Stomach (tissue), 4 donors: ENCODE measurements around the gene CSH1.

Experiments
- EP300 ChIP-seq: sonication (generic); formaldehyde crosslinking; IDR thresholded peaks from one replicate; pipeline ENCODE4 v1.6.1; 2017; ENCODE audit warnings: antibody characterized with exemption
- TF ChIP-seq, protein P1 (sequence below), 7 experiments: fragments of 450-650 bp in 4 of 7; fragments of 200-600 bp in 3 of 7; sonication (generic) in 3 of 7; IDR thresholded peaks; one replicate each; pipeline ENCODE4 v1.5.1; 2016 to 2019; ENCODE audit warnings: antibody characterized with exemption in 7 of 7, control low read depth in 2 of 7, mild to moderate bottlenecking in 1 of 7

DNA sequence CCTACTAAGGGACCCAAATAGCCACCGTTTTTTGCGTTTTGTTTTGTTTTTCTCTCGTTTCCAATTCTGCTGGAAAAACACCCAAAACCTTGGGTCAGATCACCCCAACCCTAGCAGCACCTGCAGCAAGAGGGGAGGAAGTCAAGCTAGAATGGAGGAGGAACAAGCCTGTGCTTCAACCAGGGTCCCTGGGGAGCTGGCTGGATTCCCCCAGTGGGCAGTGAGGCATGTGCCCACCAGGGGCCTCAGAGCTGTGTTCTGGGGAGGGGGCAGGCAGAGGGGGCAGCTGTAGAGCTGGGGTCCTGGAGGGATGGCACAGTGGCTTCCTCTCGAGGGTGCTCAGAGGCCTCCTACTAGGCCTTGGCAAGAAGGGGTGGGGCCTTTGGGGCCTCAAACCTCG lies 29.2 kb upstream of the CSH1 start:
- TF ChIP-seq, protein P1, sequence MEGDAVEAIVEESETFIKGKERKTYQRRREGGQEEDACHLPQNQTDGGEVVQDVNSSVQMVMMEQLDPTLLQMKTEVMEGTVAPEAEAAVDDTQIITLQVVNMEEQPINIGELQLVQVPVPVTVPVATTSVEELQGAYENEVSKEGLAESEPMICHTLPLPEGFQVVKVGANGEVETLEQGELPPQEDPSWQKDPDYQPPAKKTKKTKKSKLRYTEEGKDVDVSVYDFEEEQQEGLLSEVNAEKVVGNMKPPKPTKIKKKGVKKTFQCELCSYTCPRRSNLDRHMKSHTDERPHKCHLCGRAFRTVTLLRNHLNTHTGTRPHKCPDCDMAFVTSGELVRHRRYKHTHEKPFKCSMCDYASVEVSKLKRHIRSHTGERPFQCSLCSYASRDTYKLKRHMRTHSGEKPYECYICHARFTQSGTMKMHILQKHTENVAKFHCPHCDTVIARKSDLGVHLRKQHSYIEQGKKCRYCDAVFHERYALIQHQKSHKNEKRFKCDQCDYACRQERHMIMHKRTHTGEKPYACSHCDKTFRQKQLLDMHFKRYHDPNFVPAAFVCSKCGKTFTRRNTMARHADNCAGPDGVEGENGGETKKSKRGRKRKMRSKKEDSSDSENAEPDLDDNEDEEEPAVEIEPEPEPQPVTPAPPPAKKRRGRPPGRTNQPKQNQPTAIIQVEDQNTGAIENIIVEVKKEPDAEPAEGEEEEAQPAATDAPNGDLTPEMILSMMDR (IDR thresholded peaks at IDR 0.05): no peak
- no peak for TF ChIP-seq EP300
